GM19238 (cell line): Measurements from ENCODE around the gene NFATC1.

Experiments used
- DNase-seq: peaks from one replicate; pipeline ENCODE4 v3.0.0; 2011; ENCODE audit warnings: low spot score; ENCODE audit not compliant: insufficient read length

The NFATC1 gene

GRCh38 chr18:79552140-79552631 is 156.5 kb downstream of the NFATC1 start:
- DNase-seq = no peak

- no peak for DNase-seq
Observed at GRCh38 chr18:79552696-79553095, 157.0 kb downstream of the NFATC1 start.

GRCh38 chr18:79553154-79553553 is 157.4 kb downstream of the NFATC1 start:
- no peak for DNase-seq

GRCh38 chr18:79553696-79554095 is 158.0 kb downstream of the NFATC1 start:
- DNase-seq = no peak

- DNase-seq = no peak
Observed at GRCh38 chr18:79554321-79554720, 158.6 kb downstream of the NFATC1 start.

GRCh38 chr18:79554945-79555645 is 159.4 kb downstream of the NFATC1 start:
- no peak for DNase-seq

- no peak for DNase-seq
Observed at GRCh38 chr18:79555885-79556284, 160.2 kb downstream of the NFATC1 start.

GRCh38 chr18:79556829-79557585 is 161.3 kb downstream of the NFATC1 start:
- DNase-seq = no peak

GRCh38 chr18:79558196-79558932 is 162.6 kb downstream of the NFATC1 start:
- no peak for DNase-seq

- DNase-seq = no peak
Observed at GRCh38 chr18:79558933-79559416, 163.2 kb downstream of the NFATC1 start.

- DNase-seq = no peak
Observed at GRCh38 chr18:79559436-79559835, 163.7 kb downstream of the NFATC1 start.

GRCh38 chr18:79560042-79560860 is 164.5 kb downstream of the NFATC1 start:
- DNase-seq = no peak

GRCh38 chr18:79560861-79561210 is 165.1 kb downstream of the NFATC1 start:
- DNase-seq = no peak

- no peak for DNase-seq
Observed at GRCh38 chr18:79563949-79564348, 168.2 kb downstream of the NFATC1 start.

GRCh38 chr18:79564441-79564840 is 168.7 kb downstream of the NFATC1 start:
- DNase-seq = no peak

GRCh38 chr18:79566771-79567431 is 171.2 kb downstream of the NFATC1 start:
- DNase-seq = no peak

GRCh38 chr18:79567481-79568147 is 171.9 kb downstream of the NFATC1 start:
- DNase-seq = no peak

- DNase-seq = no peak
Observed at GRCh38 chr18:79568543-79569205, 172.9 kb downstream of the NFATC1 start.

GRCh38 chr18:79569720-79570119 is 174.0 kb downstream of the NFATC1 start:
- no peak for DNase-seq
